Large intestine (tissue), 12 donors: ENCODE results near the gene PCSK6. TPM values are rescaled to one million over a fixed set of nuclear protein-coding genes. Genes with fewer than 3 reads are reported as not detected.

Experiments used
- DNase-seq, 2 donors: peaks; one replicate each; pipeline versions ENCODE4 v3.0.0 to v3.0.0-alpha.2; 2013
- H3K27ac ChIP-seq: one replicate; pipeline ENCODE4 v1.5.1; 2013; ENCODE audit warnings: low read length
- H3K27me3 ChIP-seq: 2 replicates; pipeline ENCODE4 v1.6.1; 2013; ENCODE audit warnings: low read length; ENCODE audit not compliant: control insufficient read depth, insufficient read depth
- H3K36me3 ChIP-seq: 2 replicates; pipeline ENCODE4 v1.6.1; 2013; ENCODE audit warnings: low read length; ENCODE audit not compliant: control insufficient read depth, insufficient read depth
- H3K4me1 ChIP-seq: one replicate; pipeline ENCODE4 v1.6.1; 2013; ENCODE audit warnings: low read length; ENCODE audit not compliant: control insufficient read depth, insufficient read depth
- H3K4me3 ChIP-seq: one replicate; pipeline ENCODE4 v1.5.1; 2013; ENCODE audit warnings: low read length
- H3K9me3 ChIP-seq: one replicate; pipeline ENCODE4 v1.6.1; 2013; ENCODE audit warnings: mild to moderate bottlenecking, low read depth, low read length, moderate library complexity; ENCODE audit not compliant: control insufficient read depth
- WGBS: methylation state at CpG from one replicate; pipeline ENCODE4 v1.1.5; 2013; ENCODE audit warnings: low lambda C conversion rate; ENCODE audit not compliant: insufficient coverage; 5-methylcytosine and 5-hydroxymethylcytosine counted together
- long read RNA-seq, 11 donors: transcript quantifications; one replicate each; lab custom pipeline, GENCODE V29; 2026
- polyA plus RNA-seq: library from polyadenylated mRNA; unstranded; fragments of 120-200 nt; gene quantifications from one replicate; pipeline ENCODE4 v1.2.1, GENCODE V29; 2013

PCSK6 gene
- 22.2 TPM for polyA plus RNA-seq
- long read RNA-seq, donor 1, full-length matches to known transcripts: 1 of 1 reads
- long read RNA-seq, donor 1, partial matches to known transcripts: 0 of 1 reads
- long read RNA-seq, donor 1, other reads (novel, unspliced or antisense): 0 of 1 reads
- long read RNA-seq, donor 2, partial matches to known transcripts: 0 of 2 reads
- long read RNA-seq, donor 2, other reads (novel, unspliced or antisense): 0 of 2 reads
- long read RNA-seq, donor 3: 0 reads
- long read RNA-seq, donor 4: 0 reads
- long read RNA-seq, donor 5, full-length matches to known transcripts: 1 of 1 reads
- long read RNA-seq, donor 5, partial matches to known transcripts: 0 of 1 reads
- long read RNA-seq, donor 5, other reads (novel, unspliced or antisense): 0 of 1 reads
- long read RNA-seq, donor 6, full-length matches to known transcripts: 3 of 3 reads
- long read RNA-seq, donor 6, partial matches to known transcripts: 0 of 3 reads
- long read RNA-seq, donor 6, other reads (novel, unspliced or antisense): 0 of 3 reads
- long read RNA-seq, donor 7, partial matches to known transcripts: 0 of 1 reads
- long read RNA-seq, donor 7, other reads (novel, unspliced or antisense): 0 of 1 reads
- long read RNA-seq, donor 8, full-length matches to known transcripts: 2 of 2 reads
- long read RNA-seq, donor 8, partial matches to known transcripts: 0 of 2 reads
- long read RNA-seq, donor 8, other reads (novel, unspliced or antisense): 0 of 2 reads
- long read RNA-seq, donor 9, full-length matches to known transcripts: 3 of 3 reads
- long read RNA-seq, donor 9, partial matches to known transcripts: 0 of 3 reads
- long read RNA-seq, donor 9, other reads (novel, unspliced or antisense): 0 of 3 reads
- long read RNA-seq, donor 10, full-length matches to known transcripts: 8 of 8 reads
- long read RNA-seq, donor 10, partial matches to known transcripts: 0 of 8 reads
- long read RNA-seq, donor 10, other reads (novel, unspliced or antisense): 0 of 8 reads
- long read RNA-seq, donor 11, full-length matches to known transcripts: 4 of 4 reads
- long read RNA-seq, donor 11, partial matches to known transcripts: 0 of 4 reads
- long read RNA-seq, donor 11, other reads (novel, unspliced or antisense): 0 of 4 reads

DNA sequence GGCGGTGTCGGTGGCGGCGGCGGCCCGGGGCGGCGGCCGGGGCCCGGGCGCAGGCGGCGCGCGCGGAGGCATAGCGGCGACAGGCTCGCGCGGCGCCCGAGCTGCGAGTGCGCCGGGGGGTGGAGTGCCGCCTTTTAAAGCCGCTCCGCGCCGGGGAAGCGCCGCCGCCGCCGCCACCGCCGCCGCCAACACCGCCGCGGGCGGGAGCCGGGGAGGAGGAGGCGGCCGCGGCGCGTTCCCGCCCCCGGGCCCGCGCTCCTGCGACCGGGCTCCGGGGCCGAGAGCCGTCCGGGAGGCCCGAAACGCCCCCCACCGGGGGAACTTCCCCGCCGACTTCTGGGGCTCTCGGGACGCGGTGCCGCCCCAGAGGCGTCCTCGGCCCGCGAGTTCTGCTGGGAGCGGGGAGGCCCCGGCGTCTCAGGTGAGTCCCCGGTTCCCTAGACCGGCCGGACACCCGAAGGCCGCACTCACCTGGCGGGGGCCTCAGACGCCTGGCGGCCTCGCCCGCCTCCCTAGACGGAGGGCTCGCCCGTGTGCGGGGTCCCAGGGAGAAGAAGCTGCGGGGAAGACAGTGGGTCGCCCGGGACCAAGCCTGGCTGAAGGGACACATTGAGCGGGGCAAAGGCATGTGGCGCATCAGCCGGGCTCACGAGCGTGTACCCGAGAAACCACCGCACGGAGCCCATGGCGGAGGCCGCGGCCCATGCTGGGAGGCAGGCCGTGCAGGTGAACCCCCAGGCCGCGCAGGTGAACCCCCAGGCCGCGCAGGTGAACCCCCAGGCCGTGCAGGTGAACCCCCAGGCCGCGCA is at the start of gene PCSK6:
Gene PCSK6 (minus strand): TSS at position 109 of the 809 bp plus-strand sequence. CDS start 37 bp downstream, at position 72.
- peaks cover 11% of the 10 kb centered on the region for H3K27me3 ChIP-seq
- H3K4me3 ChIP-seq: peak within 1 kb of the TSS; percentile 48
- no peaks in the 10 kb centered on the region for H3K36me3 ChIP-seq
- peaks cover 6% of the 10 kb centered on the region for H3K9me3 ChIP-seq
- WGBS: no CpG with 5 or more reads among the region's 111 CpGs
- peaks cover 5% of the 10 kb centered on the region for H3K4me1 ChIP-seq
- DNase-seq: peak in 1 of 2 donors; percentile 64
- H3K27ac ChIP-seq: no peak within 1 kb of the TSS

DNA sequence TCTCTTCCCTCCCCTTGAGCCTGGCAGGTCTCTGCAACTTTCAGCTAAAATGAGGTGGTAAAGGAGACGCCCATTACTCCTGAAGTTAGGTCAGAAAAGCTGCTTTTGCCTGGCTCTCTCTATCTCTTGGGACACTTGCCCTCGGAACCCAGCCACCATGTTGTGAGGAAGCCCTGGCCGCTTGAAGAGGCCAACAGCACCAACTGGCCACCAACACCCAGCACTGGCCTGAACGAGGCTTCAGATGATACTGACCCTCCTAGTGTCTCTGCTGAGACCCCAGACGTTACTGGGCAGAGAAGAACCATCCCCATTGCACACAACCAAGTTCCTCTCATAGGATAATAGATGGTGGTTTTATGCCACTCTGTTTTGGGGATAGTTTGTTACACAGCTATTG is 49.5 kb upstream of the PCSK6 start:
- Histone ChIP-seq H3K27me3 (no peaks in the 10 kb centered on the region), H3K27ac (no peak overlapping the region), H3K4me1 (peaks cover 3% of the 10 kb centered on the region), H3K36me3 (no peaks in the 10 kb centered on the region), H3K4me3 (no peak overlapping the region), H3K9me3 (no peaks in the 10 kb centered on the region)
- DNase-seq: no peak
- WGBS: no CpG with 5 or more reads among the region's 5 CpGs

DNA sequence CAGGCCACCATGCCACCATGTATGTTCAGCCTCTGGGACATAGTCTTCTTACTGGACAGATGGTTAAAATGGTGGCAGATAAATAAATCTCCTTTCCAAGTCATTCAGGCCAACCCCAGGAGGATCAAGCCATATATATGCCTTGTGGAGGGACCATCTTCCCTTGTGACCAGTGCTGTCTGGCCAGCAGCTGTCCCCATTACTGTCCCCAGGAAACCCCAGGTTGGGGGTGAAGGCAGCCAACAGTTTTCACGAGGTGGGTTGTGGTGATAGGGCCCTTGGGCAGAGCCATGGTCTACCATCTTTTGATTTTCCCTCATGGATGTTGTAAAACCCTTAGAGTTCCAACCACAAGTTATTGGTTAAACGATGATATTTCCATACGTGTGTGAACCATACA is 48.7 kb upstream of the PCSK6 start:
- no CpG with 5 or more reads among the region's 3 CpGs for WGBS
- no peak overlapping the region for H3K27ac ChIP-seq
- H3K9me3 ChIP-seq: no peaks in the 10 kb centered on the region
- H3K36me3 ChIP-seq: no peaks in the 10 kb centered on the region
- H3K27me3 ChIP-seq: no peaks in the 10 kb centered on the region
- peaks cover 3% of the 10 kb centered on the region for H3K4me1 ChIP-seq
- no peak for DNase-seq
- H3K4me3 ChIP-seq: no peak overlapping the region

DNA sequence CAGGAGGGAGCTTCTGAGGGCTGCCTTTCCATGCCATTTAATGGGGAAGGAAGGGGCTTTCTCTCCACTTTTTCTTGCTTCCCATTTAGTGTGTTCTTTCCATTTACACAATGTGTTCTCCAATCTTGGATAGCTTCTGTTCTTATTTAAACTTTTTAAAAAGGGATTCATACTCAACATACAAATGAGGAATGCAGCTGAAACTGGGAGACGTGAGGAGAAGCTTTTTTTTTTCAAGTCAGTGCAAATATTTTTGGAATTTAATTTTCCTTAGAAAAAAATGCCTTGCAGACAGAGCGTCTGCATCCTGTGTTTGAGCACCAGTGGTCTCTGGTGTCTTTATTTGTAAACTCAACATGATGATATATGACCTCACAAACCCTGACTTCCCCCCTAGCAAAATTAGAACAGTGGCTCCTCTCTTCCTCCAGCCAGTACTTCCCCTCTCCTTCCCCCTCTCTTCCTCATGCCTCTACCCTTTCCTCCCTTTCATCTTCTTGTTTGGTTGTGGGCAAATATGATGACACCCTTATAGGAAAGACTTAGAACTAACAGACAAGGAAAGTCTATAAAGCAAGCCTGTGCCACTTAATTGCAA is 48.1 kb upstream of the PCSK6 start:
- H3K4me1 ChIP-seq: peaks cover 3% of the 10 kb centered on the region
- WGBS: 51% methylated on average over 2 of the region's 2 CpGs
- H3K27ac ChIP-seq: peak overlapping the region; percentile 43
- H3K36me3 ChIP-seq: no peaks in the 10 kb centered on the region
- H3K9me3 ChIP-seq: no peaks in the 10 kb centered on the region
- no peak overlapping the region for H3K4me3 ChIP-seq
- DNase-seq: no peak
- H3K27me3 ChIP-seq: no peaks in the 10 kb centered on the region

DNA sequence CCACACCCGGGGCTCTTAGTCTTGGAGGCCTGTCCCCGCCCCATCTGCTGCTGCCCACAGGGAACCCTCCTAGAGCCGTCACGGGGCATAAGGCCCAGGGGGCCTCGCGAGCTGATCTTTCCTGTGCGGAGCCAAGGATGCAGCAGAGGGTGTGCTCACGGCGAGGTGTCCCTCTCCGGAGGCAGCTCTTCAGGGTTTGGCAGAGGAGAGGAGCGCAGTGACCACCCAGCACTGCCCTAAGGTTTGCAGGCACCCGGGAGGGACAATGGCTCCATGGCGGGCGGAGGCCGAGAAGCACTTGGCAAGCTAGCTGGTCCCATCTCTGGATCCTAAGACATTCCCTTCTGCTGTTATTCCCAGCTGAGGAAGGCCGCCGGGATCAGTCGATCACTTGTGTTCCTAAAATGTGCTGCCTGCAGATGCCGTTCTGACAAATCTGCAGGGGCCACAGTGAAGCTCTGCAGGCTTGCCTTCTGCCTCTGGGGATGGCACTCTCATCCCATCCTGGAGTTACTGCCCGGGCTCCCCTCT is 47.4 kb upstream of the PCSK6 start:
- peaks cover 3% of the 10 kb centered on the region for H3K4me1 ChIP-seq
- H3K4me3 ChIP-seq: no peak overlapping the region
- DNase-seq: no peak
- no peaks in the 10 kb centered on the region for H3K36me3 ChIP-seq
- H3K27me3 ChIP-seq: no peaks in the 10 kb centered on the region
- no peaks in the 10 kb centered on the region for H3K9me3 ChIP-seq
- WGBS: no CpG with 5 or more reads among the region's 20 CpGs
- peak overlapping the region; percentile 23 for H3K27ac ChIP-seq

DNA sequence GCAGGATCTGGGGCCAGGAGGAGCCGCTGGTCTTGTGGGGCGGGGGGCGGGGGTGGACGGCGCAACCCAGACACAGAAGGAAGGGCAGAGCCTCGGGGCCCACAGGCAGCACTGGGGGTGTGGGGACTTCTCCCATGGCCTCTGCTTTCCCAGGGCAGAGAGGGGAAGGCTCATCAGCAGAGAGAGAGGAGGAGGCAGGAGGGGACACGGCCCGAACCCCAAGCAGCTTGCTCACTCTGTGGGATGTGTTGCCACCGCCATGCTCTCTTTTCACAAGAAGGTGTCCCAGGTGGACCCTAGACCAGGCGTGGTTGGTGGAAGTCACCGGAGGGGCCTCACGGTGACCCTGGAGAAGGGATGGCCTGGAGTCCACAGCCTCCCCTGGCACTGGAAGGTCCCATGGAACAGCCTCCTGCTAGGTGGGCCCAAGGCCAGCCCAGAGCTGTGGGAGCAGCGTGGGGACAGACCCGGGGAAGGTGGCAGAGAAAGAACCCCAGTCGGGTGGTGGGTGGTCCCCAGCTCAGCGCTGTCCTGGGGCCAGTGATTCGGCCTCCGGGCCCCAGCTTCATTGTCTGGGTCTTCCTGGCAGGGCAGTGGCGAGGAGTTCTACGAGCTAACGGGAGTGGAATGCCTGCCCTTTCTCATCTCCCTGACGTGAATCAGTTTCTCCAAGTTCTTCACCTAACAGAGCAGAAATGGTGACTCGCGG is 46.8 kb upstream of the PCSK6 start:
- Histone ChIP-seq H3K4me3 (no peak overlapping the region), H3K9me3 (no peaks in the 10 kb centered on the region), H3K36me3 (no peaks in the 10 kb centered on the region), H3K27ac (peak overlapping the region; percentile 23), H3K27me3 (no peaks in the 10 kb centered on the region), H3K4me1 (peaks cover 3% of the 10 kb centered on the region)
- no peak for DNase-seq
- WGBS: no CpG with 5 or more reads among the region's 24 CpGs

DNA sequence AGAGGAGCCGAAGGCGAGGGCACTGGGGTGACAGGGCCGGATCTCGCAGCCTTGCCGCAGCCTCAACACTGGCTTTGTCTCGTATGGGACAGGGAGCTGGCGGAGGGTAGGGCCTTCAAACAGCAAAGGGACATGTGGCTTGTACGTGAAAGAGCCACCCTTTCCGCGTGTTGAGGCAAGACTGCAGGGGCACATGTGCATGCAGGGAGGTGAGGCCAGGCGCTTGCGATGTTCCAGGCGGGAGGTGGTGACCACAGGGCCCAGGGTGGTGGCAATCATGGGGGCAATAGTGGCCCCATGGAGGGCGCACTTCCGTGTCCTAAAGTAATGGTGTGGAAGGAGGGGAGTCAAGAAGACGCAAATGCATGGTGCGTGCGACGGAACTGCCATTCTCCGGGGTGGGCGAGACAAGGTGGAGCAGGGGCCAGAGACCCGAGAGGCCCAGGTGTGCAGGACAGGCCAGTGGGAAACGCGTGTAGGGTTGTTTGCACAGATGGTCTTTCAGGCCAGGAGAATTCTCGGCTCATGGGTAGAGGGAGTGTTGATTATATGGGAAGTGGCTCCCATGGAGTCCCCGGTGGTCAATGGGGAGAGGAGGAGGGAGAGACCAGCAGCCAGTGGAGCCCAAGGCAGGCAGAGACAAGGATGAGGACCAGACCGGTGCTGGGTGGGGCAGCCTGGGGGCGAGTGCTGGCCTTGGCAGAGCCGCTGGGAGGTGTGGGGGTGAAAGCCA is 45.8 kb upstream of the PCSK6 start:
- H3K9me3 ChIP-seq: no peaks in the 10 kb centered on the region
- no peaks in the 10 kb centered on the region for H3K27me3 ChIP-seq
- H3K27ac ChIP-seq: no peak overlapping the region
- no peak for DNase-seq
- H3K4me3 ChIP-seq: no peak overlapping the region
- peaks cover 3% of the 10 kb centered on the region for H3K4me1 ChIP-seq
- WGBS: 100% methylated on average over 1 of the region's 29 CpGs
- no peaks in the 10 kb centered on the region for H3K36me3 ChIP-seq

DNA sequence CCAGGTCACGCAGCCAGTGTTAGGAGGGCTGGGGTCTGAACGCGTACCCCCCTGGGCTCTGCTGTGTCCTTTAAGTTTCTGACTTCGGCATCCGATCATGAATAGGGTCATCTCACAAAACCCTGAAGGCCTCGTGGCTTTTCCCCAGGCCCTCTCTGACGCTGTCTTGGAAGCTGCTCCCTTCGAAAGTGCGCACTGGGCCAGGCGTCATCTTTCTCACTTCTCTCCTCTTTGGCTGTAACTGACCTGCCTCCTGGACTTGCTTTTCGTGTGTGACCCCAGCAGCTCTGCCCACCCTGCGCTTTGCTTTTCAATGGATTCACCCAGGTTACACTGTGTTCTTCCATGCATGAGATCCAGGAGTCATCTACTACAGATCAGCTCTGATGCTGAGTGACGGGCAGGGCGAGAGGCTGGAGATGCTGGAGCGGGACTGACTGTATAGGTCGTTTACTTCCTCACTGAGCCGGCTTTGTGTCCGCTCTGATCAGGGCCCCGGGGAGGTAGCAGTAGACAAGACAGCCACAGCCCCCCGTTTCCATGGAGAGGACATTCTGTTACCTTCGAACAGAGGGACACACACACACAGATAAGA is 45.0 kb upstream of the PCSK6 start:
- no peaks in the 10 kb centered on the region for H3K9me3 ChIP-seq
- WGBS: no CpG with 5 or more reads among the region's 21 CpGs
- no peak for DNase-seq
- H3K27ac ChIP-seq: no peak overlapping the region
- H3K36me3 ChIP-seq: no peaks in the 10 kb centered on the region
- H3K4me1 ChIP-seq: peaks cover 3% of the 10 kb centered on the region
- H3K27me3 ChIP-seq: no peaks in the 10 kb centered on the region
- H3K4me3 ChIP-seq: no peak overlapping the region
